Stimulated activated CD8-positive, alpha-beta memory T cell treated with anti-CD3 and anti-CD28 coated beads, Interleukin-4, amount 100 ng/mL, for 24 hours (primary cell): ENCODE results near the gene C14orf180.
"Not testable (repeated sequence)": the region's sequence is repeated elsewhere in the genome, so short reads cannot be mapped to it uniquely, and the experiment has no call there.

Experiments
- DNase-seq: peaks from one replicate; pipeline ENCODE4 v3.0.0-alpha.2; 2020; ENCODE audit warnings: low read depth

Gene C14orf180

GRCh38 chr14:104578321-104578720 is 1.2 kb upstream of the C14orf180 start:
- no peak for DNase-seq

DNA sequence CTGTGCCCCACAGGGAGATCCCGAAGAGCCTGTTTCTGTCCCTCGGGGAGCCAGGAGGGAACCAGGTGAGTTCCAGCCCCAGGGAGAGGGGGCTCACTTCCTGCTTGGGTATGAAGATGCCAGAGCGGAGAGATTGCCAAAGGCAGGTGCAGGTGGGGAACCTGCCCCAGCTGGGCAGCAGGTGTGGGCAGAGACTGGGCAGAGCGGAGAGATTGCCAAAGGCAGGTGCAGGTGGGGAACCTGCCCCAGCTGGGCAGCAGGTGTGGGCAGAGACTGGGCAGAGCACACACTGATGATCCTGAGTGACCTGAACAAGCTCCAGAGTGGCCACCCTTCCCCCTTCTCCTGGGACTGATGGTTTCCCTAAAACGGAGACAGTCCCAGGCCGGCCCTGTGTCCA is 375 bp downstream of the C14orf180 start:
- not testable (repeated sequence) for DNase-seq

- no peak for DNase-seq
Observed at GRCh38 chr14:104580961-104581360, 1.4 kb downstream of the C14orf180 start.

GRCh38 chr14:104581521-104581920 is 2.0 kb downstream of the C14orf180 start:
- no peak for DNase-seq

GRCh38 chr14:104582005-104582404 is 2.4 kb downstream of the C14orf180 start:
- no peak for DNase-seq

DNA sequence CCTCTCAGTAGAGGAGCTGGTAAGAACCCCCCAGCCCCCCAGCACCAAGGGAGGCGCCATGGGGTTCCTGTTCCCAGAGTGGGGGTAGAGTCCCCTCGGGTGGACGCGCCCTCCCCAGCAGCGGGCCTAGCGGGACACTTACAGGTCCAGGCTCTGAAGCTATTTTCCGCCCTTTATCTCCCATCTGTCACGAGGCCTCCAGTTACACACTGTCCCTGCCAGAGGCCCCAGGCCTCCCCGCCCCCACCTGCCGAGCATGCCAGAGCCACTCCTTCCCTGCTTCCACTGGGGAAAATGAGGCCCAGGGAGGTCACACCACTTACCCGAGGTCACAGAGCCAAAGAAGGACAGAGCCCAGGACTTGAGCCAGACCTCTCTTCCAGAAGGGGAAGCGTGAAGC is 3.1 kb downstream of the C14orf180 start:
- DNase-seq = no peak

- no peak for DNase-seq
Observed at GRCh38 chr14:104583424-104584306, 4.1 kb downstream of the C14orf180 start.

- no peak for DNase-seq
Observed at GRCh38 chr14:104584557-104584956, 5.0 kb downstream of the C14orf180 start.

DNA sequence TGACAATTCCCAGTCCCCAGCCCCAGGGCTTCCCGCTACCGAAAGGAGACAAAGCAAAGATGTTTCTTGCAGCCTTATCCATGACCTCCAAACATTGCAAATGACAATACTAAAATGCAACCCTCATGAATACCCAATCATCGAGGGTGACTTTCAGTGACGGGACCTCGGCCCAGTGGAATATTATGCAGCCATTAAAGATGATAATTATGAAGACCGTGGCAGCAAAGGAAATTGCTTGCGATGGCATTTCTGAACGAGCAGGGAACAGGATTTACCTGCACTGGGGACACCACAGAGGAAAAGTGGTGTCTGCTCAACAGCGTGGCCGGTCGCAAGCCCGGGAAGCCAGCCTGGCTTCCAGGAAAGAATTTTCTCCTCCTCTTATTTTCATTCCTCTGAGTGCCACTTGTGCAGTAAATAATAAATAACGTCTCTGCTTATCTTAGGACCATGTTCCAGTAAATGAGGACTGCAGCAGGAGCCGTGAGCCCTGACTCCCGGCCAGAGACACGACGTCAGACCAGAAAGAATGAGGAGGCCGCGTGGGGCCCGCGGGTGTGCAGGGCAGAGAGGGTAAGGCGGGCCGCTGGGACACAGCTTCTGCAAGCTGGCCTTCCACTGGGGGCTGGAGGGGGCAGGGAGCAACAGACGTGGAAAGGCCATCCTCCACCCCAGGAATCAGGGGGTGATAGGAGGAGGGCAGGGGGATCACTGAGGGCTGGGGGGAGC is 6.6 kb downstream of the C14orf180 start:
- no peak for DNase-seq

DNA sequence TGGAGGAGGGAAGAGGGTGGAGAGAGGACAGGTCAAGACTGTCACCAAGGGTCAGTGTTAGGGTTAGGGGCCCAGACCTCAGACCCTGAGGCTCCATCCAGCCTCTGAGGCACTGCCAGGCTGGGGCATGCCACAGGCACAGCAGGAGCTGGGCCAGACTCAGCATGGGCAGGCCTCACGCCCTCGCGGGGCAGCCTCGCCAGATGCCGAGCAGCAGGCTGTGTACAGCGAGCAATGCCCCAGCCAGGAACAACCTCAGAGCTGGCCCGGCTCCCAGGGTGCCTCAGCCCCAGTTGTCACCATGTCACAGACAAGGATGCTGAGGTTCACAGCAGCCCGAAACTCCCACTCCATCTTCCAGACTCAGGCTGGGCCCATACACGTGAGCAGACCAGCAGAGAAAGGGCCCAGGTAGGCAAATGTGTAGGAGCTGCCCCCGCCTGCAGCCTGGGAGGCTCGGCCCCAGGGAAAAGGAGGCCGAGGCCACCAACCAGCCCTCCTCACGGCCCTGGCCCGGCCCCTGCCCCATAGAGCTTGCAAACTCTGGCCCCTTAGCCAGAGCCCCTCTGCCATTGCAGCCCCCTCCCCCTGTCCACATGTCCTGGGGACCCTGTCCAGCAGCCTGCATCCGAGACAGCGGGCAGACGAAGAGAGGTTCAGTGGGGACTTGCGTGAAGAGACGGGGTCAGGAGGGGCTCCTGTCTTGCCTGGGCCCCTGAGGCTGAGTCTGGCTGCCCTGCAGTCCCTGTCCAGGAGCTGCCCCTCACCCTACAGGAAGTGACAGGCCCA is 7.5 kb downstream of the C14orf180 start:
- DNase-seq = no peak

DNA sequence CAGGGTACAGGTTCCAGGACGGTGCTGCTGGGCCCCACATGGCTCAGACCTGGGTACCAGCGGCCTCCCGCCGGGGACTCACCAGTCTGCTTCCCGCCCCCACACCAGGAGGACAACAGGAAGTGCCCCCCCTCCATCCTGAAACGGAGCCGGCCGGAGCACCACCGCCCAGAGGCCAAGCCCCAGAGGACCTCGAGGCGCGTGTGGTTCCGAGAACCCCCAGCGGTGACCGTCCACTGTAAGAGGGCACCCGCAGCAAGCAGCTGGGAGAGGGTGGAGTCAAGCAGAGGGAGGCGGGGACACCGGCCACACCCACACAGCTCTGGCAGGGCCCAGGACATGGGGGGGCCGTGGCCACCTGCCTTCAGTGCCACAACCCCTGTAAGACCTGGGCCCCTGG is 8.1 kb downstream of the C14orf180 start:
- no peak for DNase-seq

DNA sequence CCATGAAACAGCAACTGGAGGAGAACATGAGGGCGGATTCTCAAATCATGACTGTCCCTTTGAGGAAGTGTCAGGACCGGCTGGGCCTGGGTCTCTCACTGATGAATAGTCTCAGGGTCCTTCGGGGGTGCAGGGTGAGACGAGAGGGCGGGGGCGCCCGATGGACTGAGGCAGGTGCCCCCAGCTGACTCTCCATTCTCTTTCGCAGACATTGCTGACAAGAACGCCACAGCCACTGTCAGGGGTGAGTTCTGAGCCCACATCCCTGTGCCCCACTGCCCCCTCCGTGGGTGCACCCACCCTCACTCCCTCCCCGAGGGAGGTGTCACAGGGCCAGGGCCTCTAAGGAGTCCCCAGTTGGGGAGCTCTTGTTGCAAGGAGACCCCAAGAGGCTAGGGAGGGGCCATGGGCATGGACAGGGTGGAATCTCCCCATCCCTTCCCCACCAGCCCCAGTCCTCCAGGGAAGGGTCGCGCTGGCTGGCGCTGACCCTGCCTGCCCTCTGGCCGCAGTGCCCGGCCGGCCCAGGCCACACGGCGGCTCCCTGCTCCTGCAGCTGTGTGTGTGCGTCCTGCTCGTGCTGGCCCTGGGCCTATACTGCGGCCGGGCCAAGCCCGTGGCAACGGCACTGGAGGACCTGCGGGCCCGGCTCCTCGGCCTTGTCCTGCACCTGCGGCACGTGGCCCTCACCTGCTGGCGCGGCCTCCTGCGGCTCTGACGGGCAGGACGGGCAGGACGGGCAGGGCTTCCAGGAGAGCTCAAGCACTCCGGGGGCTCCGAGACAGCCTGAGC is 8.7 kb downstream of the C14orf180 start:
- DNase-seq = no peak

DNA sequence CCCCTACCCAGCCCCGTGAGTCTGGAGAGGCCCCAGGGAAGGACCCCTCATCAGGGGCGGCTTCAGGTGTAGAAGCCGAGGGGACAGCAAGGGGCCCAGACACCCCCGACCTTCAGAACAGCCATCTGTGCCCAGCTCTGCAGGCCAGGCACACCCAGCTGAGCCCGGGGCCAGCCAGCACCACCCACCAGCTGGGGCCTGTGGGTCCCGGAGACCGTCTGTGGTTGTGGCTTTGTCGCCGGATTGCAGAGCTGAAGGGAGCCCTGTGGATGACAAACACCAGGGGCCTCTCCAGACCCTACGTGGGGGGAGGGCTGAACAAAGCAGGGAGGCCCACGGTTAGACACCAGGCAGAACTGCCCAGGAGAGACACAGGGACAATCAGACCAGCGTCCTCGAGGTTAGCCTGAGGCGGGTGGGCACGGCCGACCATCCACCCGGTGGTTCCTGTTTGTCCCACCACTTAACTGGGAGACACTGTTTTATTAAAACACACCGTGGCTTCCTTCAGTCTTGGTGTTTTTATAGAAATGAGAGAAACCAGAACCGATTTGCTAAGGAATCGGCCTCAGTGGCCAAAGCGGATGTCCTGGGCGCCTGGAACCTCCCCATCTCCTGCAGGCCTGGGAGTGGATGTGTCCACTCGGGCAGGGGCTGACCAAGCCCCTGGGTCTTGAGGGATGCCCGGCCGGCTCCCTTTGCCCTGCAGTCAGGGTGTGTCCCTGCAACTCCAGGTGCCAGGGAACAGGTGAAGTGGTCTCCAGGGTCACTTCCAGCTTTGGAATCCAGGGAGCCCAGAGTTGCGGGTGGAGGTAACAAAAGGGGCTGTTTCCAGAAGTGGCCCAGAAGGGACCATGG is 10.0 kb downstream of the C14orf180 start:
- no peak for DNase-seq

DNA sequence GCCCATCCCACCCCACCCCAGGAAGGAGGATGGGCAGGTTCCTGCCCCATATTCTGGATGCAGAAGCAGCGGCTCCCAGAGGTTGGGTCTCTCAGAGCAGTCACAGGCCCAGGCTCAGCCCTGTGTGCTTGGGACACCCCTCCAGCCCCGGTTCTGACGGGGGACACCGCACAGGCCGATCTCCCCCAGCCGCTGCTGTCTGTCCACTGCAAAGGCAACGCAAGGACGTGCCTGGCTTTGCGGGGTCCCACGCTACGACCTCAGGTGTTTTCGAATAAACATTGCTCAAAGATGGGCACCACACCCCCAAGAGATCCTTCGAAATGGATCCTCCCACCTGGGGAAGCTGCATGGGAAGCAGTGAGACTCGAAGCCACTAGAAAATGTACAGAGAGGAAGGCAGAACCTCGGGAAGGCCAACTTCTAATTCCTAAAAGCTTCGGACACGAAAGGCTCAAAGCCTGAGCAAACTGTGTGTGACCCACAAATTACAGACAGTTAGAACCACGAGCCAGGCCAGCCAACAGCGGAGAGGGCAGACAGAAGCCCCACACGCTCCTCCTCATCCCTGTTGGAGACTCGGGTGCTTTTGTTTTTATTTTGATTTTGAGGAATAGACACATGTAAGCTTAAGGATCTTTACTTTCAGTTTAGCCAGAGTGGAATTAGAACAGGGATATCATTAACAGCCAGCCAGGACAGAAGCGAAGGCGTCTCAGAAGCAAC is 10.8 kb downstream of the C14orf180 start:
- DNase-seq = no peak

DNA sequence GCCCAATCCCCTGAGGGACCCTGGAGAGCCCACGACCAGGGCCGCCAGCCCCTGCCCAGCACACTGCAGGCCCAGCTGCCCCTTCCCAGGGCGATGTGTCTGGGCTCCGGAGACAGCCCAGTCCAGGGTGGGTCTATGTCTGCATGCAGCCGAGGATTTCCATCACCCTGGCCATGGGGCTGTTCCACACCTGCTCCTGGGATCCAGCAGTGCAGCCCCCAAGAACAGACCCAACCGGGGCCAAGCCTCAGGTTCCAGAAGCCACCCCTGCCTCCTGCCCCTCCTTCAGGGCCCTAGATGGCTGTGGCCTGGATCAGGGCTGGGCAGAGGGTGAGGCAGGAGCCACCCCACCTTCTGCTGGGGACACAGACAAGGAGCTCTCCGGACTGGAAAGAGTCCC is 11.5 kb downstream of the C14orf180 start:
- no peak for DNase-seq

GRCh38 chr14:104591506-104592291 is 12.1 kb downstream of the C14orf180 start:
- no peak for DNase-seq

GRCh38 chr14:104592292-104592672 is 12.7 kb downstream of the C14orf180 start:
- DNase-seq = no peak

- no peak for DNase-seq
Observed at GRCh38 chr14:104592785-104593184, 13.2 kb downstream of the C14orf180 start.

- DNase-seq = no peak
Observed at GRCh38 chr14:104593241-104593701, 13.7 kb downstream of the C14orf180 start.
